GM18499 (cell line): ENCODE measurements around the gene AKAP6.
"Not testable (repeated sequence)": the region's sequence is repeated elsewhere in the genome, so short reads cannot be mapped to it uniquely, and the experiment has no call there.

Source experiments
- ATAC-seq: cut with Tn5 transposase; IDR thresholded peaks from one replicate; pipeline ENCODE4 v1.9.1; 2021; ENCODE audit warnings: moderate number of reproducible peaks; ENCODE audit not compliant: insufficient read depth, unreplicated experiment

AKAP6 gene

GRCh38 chr14:32430326-32430725 is 101.2 kb downstream of the AKAP6 start:
- ATAC-seq: no peak

DNA sequence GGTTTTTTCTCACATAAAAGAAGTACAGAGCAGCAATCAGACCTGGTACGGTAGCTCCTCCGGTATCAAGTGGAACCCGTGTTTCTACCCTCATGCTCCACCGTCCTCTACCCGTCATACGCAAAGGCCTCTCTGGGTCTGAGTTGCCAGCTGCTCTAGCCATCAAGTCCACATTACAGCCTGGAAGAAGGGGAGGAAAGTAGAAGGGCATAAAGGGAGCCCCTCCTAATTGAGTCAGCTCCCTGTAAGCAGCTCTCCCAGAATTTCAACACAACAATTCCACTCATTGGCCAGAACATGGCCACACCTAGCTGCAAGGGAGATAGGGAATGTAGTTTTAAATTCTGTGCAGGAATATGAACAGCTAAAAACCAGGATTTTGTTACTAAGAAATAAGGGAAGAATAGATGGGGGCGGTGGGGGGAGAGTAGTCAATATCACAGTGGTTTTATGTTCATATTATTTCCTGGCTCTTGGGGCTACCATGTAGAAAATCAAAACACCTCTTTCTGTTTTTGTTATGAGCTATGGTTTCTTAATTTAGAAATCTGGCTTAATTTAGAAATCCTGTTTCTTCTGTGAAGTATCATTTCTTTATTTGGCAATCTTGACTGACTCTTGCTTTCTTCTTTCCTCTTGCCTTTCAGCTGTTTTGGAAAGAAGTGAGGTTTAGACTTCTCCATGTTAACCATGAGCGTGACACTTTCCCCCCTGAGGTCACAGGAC is 103.9 kb downstream of the AKAP6 start:
- ATAC-seq: no peak

- no peak for ATAC-seq
These were observed 105.1 kb downstream of the AKAP6 start for GRCh38 chr14:32434180-32434579.

GRCh38 chr14:32434880-32435279 is 105.8 kb downstream of the AKAP6 start:
- ATAC-seq: no peak

- ATAC-seq: no peak
These were observed 106.3 kb downstream of the AKAP6 start for GRCh38 chr14:32435411-32435810.

- ATAC-seq: no peak
These were observed 107.9 kb downstream of the AKAP6 start for GRCh38 chr14:32436993-32437392.

GRCh38 chr14:32438517-32438916 is 109.4 kb downstream of the AKAP6 start:
- no peak for ATAC-seq

DNA sequence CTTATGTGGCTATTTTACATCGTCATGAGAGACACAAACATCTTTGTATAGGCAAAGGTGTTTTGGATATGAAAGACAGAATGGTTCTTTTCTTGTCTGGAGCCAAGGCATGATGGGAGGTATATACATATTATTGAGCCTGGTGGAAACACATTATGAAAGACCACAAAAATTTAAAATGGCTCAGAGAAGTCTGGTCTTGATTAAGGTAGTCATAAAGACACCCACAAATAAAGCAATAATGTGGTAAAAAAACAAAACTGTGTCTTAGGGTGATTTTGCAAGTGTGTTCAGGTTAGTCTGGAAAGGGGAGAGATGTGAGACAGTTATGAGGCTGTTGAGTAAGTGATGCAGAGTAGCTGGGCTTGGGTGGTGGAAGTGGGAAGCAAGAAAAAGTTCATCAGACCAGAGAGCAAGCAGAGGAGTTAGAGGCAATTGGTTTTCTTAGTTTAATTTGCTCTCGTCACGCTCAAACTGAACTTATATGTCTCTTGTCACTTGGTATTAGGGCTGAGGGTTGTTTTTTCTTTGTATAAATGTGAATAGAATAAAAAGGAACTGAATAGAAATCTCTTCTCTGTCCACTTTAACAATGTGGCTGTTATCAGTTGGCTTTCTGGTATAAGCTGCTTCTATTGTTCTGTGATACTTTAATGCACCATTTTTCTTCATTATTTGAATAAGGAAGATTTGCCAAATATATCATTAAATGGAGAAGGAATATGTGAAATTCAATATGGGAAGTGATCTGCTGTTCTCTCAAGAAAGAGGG is 115.0 kb downstream of the AKAP6 start:
- no peak for ATAC-seq

DNA sequence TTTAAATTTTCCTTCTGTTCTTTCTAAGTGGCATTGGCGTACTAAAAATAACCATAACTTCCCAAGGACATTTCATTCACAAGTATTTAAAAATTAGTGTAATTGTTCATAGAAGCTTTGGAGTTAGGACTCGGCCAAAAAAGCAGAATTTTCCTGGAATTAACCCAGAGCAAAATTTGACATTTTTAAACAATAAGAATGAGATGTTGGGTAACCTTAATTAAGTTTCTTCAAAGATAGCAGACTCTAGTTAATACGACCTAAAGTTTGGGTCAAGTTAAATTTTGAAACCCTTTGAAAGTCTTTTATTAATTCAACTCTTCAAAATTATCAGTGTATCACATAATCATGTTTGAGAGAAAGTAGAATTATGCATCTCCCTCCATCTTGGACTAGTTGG is 118.3 kb downstream of the AKAP6 start:
- no peak for ATAC-seq

- no peak for ATAC-seq
These were observed 120.5 kb downstream of the AKAP6 start for GRCh38 chr14:32449648-32450047.

- ATAC-seq: no peak
These were observed 122.0 kb downstream of the AKAP6 start for GRCh38 chr14:32450919-32451675.

DNA sequence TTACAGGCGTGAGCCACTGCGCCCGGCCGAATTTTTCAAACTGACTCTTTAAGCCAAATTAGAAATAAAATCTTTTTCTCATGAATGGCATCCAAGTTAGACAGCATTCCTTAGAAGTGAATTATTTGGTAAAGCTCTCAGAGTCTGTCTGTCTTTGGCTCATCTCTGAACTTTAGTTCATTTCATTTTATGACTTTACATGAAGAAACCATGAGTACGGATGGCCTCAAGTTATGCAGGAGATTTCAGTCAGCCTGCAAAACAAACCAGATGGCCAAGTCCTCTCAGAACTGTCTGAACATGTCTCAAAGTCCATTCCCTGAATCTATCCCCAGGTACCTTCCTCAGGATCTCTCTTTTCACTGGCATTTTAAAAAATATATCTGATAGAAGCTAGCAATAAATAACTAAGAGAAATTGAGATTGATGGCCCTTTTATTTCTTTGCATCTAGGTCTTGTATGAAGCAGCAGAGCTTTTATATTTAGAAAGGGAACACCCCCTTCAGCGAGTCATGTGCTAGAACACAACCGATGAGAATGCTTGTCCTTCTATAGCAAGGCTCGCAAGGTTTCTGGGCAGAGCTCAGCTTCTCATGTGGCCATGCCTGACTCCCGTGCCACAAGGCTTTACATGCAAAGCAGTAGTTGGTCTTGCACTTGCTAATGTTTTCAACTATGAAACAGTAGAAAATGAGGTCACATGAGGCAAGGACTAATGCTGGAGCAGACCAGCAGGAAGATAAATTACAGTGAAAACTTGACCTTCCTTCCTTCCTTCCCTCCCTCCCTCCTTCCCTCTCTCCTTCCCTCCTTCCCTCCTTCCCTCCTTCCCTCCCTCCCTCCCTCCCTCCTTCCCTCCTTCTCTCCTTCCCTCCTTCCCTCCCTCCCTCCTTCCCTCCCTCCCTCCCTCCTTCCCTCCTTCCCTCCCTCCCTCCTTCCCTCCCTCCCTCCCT is 125.0 kb downstream of the AKAP6 start:
- ATAC-seq: no peak

DNA sequence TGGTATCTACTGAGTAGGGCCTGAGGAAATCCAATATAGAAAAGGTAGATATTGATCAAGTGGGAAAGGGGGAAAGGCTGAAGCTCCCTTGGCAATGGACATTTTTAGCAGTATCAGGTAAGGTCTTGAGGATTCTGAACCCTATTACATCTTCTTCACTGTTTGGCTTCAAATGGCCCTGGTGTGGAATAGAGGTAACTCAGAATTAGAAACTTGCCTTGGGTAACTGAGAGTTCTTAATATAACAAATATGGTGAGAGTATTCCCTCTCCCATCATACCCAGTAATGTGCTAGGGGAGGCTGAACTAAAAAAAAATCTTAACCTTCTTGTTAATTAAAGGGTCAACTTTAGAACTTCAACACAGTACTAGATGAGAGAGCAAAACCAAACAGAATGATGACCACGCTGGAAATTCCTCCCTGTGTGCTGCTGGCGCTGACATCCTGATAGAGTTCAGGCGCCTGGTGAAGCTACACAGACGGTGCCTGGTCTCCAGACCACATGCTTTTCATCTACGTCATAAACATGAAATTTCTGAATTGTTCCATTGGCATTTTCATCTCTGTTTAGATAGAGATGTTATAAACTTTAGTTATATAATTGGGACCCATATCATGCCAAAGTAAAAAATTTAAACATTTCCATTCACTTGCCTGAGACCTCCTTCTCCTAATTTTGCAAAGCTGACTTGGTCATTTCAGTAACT is 128.3 kb downstream of the AKAP6 start:
- ATAC-seq: no peak

- ATAC-seq: no peak
These were observed 129.6 kb downstream of the AKAP6 start for GRCh38 chr14:32458720-32459119.

- no peak for ATAC-seq
These were observed 131.2 kb downstream of the AKAP6 start for GRCh38 chr14:32460267-32460666.

DNA sequence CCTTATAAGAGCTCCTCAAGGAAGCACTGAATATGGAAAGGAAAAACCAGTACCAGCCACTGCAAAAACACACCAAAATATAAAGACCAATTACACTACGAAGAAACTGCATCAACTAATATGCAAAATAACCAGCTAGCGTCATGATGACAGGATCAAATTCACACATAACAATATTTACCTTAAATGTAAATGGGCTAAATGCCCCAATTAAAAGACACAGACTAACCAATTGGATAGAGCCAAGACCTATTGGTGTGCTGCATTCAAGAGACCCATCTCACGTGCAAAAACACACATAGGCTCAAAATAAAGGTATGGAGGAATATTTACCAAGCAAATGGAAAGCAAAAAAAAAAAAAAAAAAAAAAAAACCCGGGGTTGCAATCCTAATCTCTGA is 133.5 kb downstream of the AKAP6 start:
- not testable (repeated sequence) for ATAC-seq

- no peak for ATAC-seq
These were observed 139.9 kb downstream of the AKAP6 start for GRCh38 chr14:32468955-32469354.

DNA sequence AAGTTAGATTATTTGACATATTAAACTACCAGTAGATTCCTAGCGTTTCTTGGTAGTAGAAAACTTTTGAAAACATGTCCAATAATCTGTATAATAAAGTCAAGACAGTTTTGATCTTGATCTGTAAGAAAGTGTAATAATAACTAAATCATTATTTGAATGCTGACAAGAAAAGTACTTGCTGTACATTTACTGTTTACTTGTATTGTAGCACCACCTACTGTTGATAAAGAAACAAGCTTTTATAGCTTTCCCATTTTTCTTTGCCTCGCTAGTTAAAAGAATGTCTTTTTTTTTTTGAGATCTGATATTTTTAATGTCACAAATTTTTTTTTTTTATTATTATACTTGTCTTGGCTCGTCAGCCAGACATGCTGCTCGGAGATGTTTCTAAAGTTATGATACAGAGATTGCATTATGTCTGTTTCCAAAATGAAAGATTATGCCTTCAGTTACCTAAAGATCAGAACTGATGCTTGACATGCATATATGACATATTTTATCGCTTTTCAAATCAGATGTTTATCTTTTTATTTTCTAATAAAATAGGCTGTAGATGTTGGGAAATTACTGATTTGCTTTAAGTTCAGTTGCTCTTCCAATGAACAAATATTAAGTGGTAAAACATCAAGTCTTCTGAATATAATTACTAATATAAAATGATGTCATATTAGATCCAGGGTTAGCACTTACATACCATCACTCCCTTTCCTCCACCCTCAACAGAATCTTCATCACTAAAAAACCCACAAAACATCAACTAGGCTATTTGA is 140.5 kb downstream of the AKAP6 start:
- no peak for ATAC-seq
